ENCODE measurements around the gene ATM. TPM values are rescaled to one million over a fixed set of nuclear protein-coding genes. Genes with fewer than 3 reads are reported as not detected.
"Not testable (repeated sequence)": the region's sequence is repeated elsewhere in the genome, so short reads cannot be mapped to it uniquely, and the experiment has no call there.

The ATM gene
- total RNA-seq, 1 donor from 2014 or later: 30.1 TPM

DNA sequence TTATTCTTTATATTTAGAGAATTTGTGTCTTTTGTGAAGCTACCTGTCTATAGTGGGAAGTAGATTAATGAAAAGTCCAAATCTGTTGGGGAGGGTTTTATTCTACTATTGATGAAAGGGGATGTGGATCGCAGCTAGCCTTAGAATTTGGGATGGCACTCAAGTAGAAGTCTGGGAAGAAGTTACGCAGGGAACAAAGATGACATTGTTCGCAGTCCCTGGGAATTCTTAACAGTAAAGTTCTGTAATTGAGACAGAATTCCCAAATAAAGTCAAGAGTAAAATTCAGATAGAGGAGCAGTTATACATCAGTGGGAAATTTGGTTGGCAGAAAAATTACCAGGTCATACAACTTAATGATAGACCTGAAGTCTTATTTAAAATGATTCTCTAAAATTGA, 64.1 kb downstream of the ATM start:
- Histone ChIP-seq H3K36me3 (peaks cover 99% of the 10 kb centered on the region), H3K27ac (replicated peaks) (no peak overlapping the region), H3K4me1 (no peaks in the 10 kb centered on the region), H3K9me3 (replicated peaks) (no peaks in the 10 kb centered on the region), H3K4me3 (no peak overlapping the region), H3K27me3 (ENCODE audit: low read depth) (no peaks in the 10 kb centered on the region)
- intact Hi-C loops (cut with micrococcal nuclease): no loop called here
- no peak for DNase-seq
- TF ChIP-seq, protein P1, sequence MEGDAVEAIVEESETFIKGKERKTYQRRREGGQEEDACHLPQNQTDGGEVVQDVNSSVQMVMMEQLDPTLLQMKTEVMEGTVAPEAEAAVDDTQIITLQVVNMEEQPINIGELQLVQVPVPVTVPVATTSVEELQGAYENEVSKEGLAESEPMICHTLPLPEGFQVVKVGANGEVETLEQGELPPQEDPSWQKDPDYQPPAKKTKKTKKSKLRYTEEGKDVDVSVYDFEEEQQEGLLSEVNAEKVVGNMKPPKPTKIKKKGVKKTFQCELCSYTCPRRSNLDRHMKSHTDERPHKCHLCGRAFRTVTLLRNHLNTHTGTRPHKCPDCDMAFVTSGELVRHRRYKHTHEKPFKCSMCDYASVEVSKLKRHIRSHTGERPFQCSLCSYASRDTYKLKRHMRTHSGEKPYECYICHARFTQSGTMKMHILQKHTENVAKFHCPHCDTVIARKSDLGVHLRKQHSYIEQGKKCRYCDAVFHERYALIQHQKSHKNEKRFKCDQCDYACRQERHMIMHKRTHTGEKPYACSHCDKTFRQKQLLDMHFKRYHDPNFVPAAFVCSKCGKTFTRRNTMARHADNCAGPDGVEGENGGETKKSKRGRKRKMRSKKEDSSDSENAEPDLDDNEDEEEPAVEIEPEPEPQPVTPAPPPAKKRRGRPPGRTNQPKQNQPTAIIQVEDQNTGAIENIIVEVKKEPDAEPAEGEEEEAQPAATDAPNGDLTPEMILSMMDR (IDR thresholded peaks at IDR 0.05; ENCODE audit: borderline replicate concordance): no peak

DNA sequence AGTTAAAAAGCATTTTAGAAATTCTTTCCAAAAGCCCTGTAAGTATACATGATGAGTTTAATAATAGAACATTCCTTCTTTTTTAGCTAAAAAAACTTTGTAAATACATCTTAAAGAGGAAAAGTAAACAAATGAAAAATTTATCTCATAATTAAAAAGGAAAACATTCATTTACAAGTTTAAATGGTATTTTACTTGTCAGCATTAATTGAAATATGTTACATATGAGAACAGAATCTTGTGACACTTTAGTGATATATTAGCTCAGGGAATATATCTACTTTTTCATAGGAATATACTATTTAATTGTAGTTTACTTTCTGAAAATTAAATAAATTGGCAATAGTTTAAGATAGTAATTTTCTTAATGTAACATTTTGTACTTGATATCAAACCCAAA, 66.2 kb downstream of the ATM start:
- peaks cover 92% of the 10 kb centered on the region for H3K36me3 ChIP-seq
- intact Hi-C loops (cut with micrococcal nuclease): not testable (repeated sequence)

GRCh38 chr11:108289699-108290098, 66.8 kb downstream of the ATM start:
- peaks cover 90% of the 10 kb centered on the region for H3K36me3 ChIP-seq
- no peaks in the 10 kb centered on the region for H3K27me3 ChIP-seq (ENCODE audit: low read depth)
- H3K4me3 ChIP-seq: no peak overlapping the region
- DNase-seq: no peak
- no peaks in the 10 kb centered on the region for H3K4me1 ChIP-seq
- TF ChIP-seq, protein P1 (IDR thresholded peaks at IDR 0.05; ENCODE audit: borderline replicate concordance): no peak
- H3K9me3 ChIP-seq (replicated peaks): no peaks in the 10 kb centered on the region
- no peak overlapping the region for H3K27ac ChIP-seq (replicated peaks)
- intact Hi-C loops (cut with micrococcal nuclease): no loop called here

More for the DNA sequence above, 66.2 kb downstream of the ATM start:
- not testable (repeated sequence) for DNase-seq; H3K27ac ChIP-seq (replicated peaks); H3K27me3 ChIP-seq (ENCODE audit: low read depth); H3K9me3 ChIP-seq (replicated peaks); H3K4me3 ChIP-seq; H3K4me1 ChIP-seq

DNA sequence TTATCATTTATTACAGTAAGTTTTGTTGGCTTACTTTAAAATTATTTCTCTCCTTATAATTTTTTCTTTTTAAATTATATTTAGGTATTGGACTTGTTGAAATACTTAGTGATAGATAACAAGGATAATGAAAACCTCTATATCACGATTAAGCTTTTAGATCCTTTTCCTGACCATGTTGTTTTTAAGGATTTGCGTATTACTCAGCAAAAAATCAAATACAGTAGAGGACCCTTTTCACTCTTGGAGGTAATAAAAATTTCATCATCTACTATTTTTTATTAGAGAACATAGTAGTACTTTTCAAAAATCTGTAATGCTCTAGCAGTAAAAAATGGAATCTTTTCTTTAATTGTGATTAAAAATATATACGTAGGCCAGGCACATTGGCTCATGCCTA, 70.4 kb downstream of the ATM start:
- TF ChIP-seq, protein P1 (IDR thresholded peaks at IDR 0.05; ENCODE audit: borderline replicate concordance): no peak
- intact Hi-C loops (cut with micrococcal nuclease): no loop called here
- no peak for DNase-seq
- Histone ChIP-seq H3K4me3 (no peak overlapping the region), H3K27ac (replicated peaks) (no peak overlapping the region), H3K27me3 (ENCODE audit: low read depth) (no peaks in the 10 kb centered on the region), H3K36me3 (peaks cover 90% of the 10 kb centered on the region), H3K9me3 (replicated peaks) (no peaks in the 10 kb centered on the region), H3K4me1 (no peaks in the 10 kb centered on the region)

- TF ChIP-seq, protein P1 (IDR thresholded peaks at IDR 0.05; ENCODE audit: borderline replicate concordance): no peak
- H3K4me1 ChIP-seq: no peaks in the 10 kb centered on the region
- peaks cover 87% of the 10 kb centered on the region for H3K36me3 ChIP-seq
- H3K27ac ChIP-seq (replicated peaks): no peak overlapping the region
- intact Hi-C loops (cut with micrococcal nuclease): no loop called here
- no peaks in the 10 kb centered on the region for H3K9me3 ChIP-seq (replicated peaks)
- DNase-seq: no peak
- no peak overlapping the region for H3K4me3 ChIP-seq
- H3K27me3 ChIP-seq (ENCODE audit: low read depth): no peaks in the 10 kb centered on the region
Measured at GRCh38 chr11:108302121-108302785, 79.4 kb downstream of the ATM start.

- H3K27me3 ChIP-seq (ENCODE audit: low read depth): no peaks in the 10 kb centered on the region
- no peak for DNase-seq
- H3K36me3 ChIP-seq: peaks cover 79% of the 10 kb centered on the region
- H3K27ac ChIP-seq (replicated peaks): no peak overlapping the region
- no peaks in the 10 kb centered on the region for H3K4me1 ChIP-seq
- H3K4me3 ChIP-seq: no peak overlapping the region
- intact Hi-C loops (cut with micrococcal nuclease): no loop called here
- H3K9me3 ChIP-seq (replicated peaks): no peaks in the 10 kb centered on the region
- TF ChIP-seq, protein P1 (IDR thresholded peaks at IDR 0.05; ENCODE audit: borderline replicate concordance): no peak
Measured at GRCh38 chr11:108307751-108308150, 84.9 kb downstream of the ATM start.
